ENCODE data around the gene SETD6.
"Not testable (repeated sequence)": the region's sequence is repeated elsewhere in the genome, so short reads cannot be mapped to it uniquely, and the experiment has no call there.

SETD6 gene, protein sequence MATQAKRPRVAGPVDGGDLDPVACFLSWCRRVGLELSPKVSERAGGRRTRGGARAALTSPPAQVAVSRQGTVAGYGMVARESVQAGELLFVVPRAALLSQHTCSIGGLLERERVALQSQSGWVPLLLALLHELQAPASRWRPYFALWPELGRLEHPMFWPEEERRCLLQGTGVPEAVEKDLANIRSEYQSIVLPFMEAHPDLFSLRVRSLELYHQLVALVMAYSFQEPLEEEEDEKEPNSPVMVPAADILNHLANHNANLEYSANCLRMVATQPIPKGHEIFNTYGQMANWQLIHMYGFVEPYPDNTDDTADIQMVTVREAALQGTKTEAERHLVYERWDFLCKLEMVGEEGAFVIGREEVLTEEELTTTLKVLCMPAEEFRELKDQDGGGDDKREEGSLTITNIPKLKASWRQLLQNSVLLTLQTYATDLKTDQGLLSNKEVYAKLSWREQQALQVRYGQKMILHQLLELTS

DNA sequence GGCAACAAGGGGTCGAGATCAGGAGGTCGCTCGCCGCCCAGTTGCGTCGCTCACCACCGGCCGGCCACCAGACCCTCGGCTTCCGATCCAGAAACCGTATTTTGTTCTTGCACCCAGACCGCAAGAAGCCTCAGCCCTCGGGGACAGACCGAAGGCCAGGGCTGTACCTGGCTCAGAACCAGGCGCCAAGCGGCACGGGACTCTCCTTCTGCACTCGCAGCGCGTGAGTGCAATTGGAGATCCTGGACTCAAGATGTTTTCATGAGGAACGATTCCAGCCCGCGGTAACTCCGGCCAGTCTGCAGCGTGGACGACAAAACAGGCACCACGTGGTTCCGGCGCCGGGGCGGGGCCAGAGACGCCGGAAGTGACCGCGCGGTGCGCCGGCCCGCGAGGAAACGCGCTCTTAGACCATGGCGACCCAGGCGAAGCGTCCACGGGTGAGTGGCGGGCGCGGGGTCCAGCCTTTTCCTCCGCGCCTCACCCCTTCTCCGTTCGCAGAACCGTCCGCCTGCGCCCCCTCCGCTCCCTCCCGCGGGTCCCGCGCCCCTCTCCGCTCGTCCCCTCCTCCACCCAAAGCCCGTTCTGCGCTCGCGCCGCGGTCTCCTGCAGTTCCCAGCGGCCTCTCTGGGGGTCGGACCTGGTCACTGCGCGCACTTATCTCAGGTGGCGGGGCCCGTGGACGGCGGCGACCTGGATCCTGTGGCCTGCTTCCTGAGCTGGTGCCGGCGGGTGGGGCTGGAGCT lies at the start of gene SETD6:
SETD6 (plus strand) TSS at position 393 of the 746 bp plus-strand sequence; CDS start at position 414, 21 bp downstream.
- DNase-seq = peak; percentile 50

DNA sequence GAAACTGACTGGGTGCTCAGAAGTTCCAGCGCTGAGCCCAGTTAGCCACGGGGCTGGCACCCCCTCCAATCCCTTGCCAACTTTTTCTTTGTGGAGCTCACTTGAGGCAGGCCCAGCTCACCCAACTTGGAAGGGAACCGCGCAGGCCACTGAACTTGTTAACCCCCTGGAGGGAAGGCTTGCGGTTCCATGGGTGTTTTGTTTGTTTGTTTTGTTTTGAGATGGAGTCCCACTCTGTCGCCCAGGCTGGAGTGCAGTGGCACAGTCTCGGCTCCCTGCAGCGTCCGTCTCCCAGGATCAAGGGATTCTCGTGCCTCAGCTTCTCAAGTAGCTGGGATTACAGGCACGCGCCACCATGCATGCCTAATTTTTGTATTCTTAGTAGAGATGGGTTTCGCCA lies 49.5 kb upstream of the SETD6 start:
- no peak for DNase-seq

DNA sequence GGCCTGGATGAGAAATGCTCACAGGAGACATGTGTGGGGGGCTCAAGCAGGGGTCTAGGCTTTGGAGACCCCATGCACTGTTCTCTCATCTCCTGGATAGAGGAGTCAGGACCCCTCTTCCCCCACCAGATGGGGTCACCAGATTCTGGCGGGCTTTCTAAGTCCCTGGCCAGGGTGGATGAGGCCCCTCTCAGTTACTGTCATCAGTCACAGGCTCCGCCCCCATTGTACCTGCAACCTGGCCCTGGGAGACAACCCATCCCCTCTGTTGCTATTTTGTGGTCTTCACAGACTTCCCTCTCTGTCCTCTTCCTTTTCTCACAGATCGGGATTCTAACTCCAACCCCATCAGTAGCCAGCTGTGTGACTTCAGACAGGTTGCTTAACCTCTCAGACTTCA lies 48.9 kb upstream of the SETD6 start:
- DNase-seq = no peak

DNA sequence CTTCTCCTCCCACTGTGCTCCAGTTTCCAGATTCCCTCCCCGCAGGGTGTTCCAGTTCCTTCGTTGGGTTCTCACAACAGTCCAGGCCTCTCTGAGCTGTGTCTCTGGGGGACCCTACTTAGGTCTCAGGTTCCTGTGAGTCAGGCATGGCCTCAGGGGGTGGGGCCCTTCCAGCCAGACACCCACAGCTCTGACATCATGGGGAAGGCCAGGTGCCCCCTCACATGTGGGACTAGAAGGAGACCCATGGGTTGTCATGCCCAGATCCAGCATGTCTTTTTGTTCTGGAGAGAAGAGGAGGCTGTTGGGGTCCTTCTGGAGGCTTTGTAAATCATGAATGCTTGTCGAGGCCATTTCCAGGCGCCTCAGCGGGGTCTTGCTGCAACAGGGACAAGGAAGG lies 47.4 kb upstream of the SETD6 start:
- DNase-seq = no peak

DNA sequence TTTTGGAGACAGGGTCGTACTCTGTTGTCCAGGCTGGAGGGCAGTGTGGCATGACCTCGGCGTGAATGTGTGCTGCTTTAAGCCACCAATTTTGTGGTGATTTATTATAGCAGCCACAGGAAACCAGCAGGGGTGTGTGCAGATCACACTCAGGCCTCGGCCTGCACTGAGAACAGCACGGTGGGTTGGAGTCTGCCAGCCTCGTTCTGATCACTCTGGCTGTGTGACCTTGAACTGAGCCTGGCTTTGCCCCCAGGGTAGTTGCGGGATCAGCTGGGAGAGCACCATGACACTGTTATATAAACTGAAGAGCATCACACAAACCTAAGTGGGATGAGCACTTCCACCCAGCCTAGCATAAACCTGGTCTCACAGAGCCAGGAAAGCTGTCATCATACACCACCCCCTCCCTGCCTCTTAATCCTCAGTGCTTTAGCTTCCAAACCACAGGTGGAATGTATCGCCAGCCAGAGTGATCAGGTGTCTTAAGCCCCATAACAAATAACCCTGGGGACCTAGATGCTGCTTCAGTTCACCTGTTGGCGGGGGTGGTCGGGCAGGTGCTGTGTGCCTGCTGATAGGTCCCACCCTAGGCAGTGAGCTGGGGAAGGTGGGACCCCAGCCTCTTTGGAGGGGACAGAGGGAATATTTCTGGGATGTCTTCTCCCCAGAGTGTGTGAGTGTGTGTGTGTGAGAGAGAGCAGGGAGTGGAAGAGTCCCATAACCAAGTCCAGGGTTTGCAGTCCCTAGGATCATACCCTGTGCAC lies 43.9 kb upstream of the SETD6 start:
- no peak for DNase-seq

DNA sequence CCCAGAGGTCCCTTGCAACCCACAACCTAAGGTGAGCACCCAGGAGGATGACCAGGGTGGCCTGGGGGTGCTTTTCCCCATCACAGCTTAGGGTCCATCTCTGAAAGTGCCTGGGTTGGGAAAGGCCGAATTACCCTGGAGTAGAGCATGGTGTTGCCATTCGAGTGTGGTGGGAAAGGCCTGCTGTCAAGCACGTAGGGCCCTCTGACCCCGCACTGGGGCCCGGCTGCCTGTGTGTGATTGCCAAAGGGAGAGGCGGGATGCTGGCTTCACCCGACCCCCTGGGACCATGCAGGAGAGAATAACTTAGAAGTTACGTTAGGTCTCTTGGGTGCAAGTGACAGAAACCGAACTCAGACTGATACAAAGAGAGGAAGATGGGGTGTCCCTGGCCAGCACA lies 43.1 kb upstream of the SETD6 start:
- DNase-seq = no peak

DNA sequence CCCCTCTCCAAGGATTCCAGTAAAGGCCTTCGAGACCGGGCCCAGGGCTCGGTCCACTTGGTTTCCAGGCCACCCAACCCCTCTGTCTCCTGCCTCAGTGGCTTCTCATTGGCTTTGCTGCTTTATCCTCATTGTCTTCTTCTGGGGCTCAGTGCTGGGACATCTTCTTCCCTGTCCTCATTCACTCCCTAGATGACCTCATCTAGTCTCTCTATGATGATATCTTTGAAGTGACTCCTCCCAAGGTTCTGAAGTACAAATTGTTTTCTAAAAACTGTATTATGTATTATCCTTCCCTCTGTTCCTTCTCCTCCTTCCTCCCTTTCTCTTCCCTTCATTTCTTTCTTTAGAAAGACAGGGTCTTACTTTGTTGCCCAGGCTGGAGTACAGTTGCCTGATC lies 42.5 kb upstream of the SETD6 start:
- no peak for DNase-seq

DNA sequence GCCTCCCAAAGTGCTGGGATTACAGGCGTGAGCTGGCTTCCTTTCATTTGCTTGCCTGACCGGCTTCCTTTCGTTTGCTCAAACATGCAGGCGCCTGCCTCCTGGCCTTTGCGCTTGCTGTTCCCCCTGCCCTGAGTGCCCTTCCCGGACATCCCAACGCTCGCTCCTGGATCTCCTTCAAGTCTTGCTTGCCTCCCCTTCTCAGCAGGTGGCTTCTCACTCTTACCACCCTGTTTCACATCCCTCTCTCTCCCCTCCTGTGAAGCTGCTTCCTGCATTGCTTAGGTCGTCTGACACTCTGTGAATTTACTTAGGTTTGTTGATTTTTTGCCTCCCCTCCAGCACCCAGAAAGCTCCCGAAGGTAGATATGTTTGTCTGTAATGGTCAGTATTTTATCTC lies 41.0 kb upstream of the SETD6 start:
- DNase-seq = no peak

DNA sequence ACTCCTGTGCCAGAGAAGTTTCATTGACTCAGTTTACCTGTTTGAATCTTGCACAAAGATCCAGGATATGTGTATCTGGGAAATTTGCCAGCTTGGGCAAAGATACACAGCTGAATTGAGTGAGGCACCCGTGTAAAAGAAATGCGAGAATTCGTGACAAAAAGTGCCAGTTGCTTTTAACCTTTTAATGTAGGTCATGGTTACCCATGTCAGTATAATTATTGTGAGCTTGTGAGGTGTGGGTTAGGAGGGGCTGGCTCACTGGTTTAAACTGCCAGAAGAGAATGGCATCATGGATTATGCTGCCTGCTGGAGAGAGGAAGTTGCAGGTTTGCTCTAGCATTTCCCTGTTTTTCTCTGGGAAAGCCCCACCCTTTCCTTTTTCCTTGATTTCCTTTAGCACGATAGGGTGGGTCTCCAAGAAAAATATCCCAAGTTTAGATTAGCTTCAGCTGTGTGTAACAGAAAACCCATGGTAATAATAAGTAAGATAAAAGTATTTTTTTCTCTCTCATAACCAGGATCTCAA lies 40.2 kb upstream of the SETD6 start:
- no peak for DNase-seq

DNA sequence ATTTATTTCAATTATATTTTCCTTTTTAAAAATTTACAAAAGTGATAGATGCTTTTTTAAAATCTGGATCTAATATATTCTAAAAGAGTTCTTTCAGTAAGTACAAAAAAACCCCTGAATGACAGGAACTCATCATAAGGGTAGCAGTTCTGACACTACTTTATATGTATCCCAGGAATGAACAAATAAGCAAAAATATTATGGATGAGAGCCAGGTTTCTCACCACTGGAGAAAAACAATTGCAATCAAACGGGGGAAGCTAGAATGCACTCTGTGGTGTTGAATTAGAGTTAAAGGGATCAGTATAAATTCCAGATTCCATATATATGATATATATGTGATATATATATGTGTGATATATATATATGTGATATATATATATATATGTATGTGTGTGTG lies 38.5 kb upstream of the SETD6 start:
- no peak for DNase-seq

DNA sequence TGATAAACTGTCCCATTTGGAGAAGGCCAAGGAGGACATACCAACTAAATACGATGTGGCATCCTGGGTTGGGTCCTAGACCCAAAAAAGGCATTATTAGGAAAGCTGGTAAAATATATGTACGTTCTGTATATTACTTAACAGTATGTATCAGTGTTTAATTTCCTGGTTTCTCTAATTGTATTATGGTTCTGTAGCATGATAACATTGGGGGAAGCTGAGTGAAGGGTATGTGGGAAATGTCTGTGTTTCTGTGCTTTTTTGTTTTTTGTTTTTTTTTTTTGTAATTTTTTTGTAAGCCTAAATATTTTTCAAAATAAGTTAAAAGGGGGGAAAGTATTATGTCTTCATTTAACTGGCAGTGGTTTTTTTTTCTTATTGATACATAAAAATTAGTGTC lies 36.9 kb upstream of the SETD6 start:
- DNase-seq = no peak

DNA sequence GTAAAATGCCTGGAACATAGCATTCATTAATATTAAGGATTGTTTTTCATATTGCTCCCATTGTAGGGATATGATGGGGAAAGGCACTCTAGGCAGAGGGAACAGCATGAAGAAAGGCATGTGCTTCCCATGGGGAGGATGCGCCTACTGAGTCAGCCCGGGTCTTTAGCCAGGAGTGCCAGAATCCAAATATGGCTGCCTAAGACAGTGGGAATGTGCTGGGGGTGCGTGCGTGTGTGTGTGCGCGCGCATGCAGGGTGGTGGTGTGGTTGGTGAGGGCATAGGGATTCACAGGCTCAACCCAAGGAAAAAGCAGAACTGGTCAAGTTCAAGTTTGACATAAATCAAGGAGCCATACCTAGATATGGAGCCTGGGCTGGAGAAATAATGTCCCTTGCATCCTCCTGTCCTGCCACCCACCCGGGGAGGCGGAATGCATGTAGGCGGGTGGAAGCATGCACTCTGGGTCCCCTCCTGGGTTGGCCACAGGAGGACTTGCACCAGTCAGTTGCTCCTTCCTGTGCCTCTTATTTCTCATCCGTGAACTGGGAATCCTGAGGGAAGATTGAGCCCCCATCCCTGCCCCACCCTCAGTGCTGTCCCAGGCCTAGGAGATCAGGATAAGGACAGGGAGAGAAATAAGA lies 34.0 kb upstream of the SETD6 start:
- DNase-seq = no peak

DNA sequence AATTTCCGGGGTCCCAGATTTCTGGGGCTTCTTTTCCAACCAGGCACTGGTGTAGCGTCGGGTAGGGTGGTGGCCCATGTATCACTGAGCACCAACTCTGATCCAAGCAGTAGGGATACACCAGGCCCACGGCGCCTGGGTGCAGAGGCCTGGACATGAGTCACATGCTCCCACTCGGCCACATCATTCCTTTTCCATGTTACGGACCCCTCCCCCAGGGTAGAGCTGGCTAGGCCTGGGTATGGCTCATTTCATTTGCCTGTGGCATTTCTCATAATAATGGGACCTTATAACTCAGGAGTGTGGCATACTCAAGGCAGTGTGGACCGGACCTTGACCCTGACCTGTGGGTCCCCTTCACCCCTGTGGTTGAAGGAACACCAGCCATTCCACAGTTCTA lies 33.4 kb upstream of the SETD6 start:
- no peak for DNase-seq

DNA sequence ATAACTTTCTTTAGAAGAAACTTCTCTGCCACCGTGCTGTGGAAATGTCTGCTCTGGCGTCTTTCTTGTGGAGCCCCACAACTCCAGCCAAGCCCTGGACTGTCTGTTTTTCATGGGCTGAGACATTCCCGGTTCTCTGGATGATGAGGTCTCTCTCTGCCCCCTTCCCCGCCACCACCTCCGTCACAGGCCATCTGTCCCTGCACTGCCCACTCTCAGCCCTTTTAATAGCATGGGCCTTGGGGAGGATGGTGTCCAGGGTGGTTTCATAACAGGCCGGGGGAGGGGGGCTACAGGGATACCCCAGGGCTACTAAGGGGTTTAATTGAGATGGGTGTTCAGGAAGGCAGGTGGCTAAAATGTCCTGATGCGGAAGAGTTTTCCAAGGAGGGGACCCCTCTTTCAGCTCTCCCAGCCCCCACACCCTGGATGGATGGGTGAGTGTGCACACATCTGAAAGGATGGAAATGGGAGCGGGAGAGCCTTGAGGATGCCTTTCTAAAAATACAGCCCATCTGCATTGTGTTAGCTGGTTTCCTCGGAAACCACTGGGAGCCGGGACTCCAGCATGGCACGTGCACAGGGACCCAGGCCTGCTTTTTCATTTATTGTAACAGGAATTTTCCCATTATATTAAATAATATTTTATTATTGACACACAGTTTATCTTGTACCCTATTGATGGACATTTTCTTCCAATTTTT lies 30.0 kb upstream of the SETD6 start:
- no peak for DNase-seq

DNA sequence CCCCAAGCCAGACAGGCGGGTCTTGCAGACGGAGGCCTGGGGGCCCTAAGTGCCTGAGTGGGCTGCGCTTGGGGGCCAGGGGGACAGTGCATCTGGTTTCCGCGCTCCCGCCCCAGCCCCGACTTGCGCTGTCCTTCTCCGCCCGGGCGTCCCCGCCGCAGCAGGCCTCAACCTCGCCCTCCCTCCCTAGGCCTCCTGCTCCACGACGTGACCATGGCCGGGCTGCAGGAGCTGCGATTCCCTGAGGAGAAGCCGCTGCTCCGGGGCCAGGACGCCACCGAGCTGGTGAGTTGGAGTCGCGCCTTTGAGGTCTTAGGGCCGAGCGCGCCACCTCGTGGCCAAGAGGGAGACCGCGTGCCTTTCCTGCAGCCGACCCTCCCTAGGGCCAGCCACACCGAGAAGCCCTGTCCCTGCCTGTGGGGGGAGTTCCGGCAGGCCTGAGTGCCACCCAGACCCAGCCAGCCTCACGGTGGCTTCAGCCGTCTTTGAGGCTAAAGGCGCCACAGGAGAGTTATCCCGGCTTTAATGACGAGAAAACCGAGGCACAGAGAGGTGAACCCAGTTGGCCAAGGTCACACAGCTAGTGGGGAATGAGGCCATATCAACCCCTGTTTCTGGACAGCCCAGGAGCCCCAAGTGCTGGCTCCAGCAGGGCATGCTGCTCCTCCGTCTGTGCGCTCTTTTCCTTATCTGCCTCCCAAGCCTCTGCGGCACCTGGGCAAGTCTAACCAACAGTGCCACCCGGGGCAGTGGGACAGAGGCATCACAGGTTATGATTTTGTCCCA lies 27.6 kb upstream of the SETD6 start:
- peak; percentile 60 for DNase-seq

DNA sequence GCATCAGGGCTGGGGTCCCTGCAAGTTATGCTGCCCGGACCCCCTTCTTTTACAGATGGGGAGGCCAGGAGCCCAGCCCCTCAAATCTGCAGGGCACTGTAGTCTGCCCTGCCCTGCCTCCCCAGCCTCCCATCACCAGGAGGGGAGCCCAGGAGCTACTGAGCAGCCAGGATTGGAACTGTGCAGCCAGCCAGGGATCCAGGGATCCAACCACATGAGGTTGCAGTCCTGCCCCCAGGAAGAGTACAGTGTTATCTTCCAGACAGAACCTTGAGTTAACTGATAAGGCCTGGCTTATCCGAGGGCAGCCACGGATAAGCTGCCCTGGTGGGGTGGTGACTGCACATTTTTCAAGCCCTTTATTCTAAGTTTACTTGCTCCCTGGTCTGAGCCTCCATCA lies 26.8 kb upstream of the SETD6 start:
- DNase-seq = no peak

DNA sequence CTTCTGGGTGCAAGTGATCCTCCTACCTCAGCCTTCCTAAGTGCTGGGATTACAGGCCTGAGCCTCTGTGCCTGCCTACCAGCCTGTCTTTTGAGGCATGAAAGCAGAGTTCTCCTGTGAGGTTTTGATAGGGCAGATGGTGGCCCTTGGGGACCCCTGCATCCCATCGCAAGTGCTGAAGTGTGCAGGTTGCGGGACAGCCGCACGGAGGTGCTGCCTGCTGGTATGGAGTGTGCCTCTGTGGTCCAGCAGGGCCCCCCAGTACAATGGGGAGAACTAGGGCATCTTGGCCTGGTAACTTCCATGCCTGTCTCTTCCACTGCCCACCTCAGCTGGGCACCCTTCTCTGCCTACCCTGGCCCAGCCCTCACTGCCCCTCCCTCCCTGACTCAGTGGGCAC lies 25.3 kb upstream of the SETD6 start:
- DNase-seq = no peak

DNA sequence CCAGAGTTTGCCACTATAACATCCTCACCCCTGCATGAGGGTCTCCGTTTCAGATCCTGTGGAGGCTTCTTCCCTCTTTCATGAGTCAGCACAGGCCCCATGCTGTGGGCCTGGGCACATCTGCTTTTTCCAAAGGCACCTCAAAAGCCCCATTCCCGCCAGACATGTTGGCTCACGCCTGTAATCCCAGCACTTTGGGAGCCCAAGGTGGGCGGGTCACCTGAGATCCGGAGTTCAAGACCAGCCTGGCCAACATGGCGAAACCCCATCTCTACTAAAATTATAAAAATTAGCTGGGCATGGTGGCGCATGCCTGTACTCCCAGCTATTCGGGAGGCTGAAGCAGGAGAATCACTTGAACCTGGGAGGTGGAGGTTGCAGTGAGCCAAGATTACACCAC lies 24.8 kb upstream of the SETD6 start:
- not testable (repeated sequence) for DNase-seq

DNA sequence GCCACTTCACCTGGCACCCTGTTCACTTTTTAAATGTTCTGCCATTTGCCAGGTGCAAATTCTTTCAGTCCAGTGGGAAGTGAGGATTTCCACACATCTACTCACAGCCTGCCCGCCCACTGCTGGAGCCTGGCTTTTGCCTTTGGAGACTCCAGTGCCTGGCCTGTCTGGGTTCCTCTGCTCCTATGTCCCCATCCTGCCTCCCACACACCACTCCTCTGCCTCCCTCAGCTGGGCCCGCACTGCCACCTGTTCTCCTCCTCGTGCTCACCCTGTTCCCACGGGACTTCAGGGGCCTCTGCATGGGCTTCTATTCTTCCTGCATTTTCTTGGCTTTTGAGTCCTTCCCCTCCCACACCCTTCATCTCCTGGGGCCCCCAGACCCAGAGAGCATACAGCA lies 23.3 kb upstream of the SETD6 start:
- DNase-seq = no peak

DNA sequence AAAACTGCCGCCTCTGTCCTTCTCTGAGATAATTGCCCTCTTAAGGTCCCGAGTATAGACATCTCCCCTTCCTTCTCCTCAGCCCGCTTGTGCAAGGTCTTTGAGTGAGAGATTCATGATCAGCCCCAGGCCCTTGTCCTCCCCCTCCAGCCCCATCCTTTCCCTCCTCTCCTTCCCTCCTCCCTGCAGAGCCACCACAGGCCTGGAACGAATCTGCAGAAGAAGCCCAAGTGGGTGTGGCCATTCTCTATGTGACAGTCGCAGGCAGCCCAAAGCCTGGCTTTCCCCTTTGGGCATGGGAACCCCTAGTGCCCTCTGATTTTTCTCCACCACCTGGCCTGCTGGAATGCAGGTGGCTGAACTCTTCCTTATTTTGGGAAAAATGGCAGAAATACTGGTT lies 22.6 kb upstream of the SETD6 start:
- DNase-seq = no peak

DNA sequence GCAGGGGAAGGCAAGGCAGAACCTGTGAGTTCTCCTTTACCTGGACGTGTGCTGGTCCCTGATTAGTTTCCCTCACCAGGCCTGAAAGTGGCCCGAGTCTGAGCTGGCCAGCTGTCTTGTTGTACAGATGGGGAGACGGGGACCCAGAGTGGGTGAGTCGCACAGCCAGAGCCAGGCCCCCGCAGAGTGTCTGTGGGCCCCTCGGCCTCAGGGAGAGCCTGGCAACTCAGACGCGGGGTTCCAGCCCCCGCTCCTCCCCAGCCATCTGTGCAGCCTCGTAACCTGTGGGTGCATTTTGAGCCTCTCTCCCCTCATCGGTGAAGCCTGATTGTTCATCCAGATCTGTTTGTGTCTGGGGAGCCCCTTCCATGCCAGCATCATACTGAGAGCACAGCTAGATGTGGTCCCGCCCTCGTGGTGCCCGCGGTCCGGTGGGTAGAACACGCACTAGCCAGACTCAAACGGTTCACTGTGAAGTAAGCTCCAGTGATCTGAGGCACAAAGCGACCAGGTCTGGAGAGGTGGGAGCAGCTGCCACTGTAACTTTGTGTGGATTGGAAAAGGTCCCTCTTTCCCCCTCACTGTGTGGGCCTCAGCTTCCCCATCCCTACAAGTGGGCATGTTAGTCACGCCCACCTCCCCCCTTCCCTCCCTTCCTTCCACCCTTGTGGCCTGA lies 21.4 kb upstream of the SETD6 start:
- DNase-seq = no peak

All from activated T-cell treated with anti-CD3 and anti-CD28 coated beads for 4 hours (primary cell).